K562 (cell line): ENCODE data around the gene SERPINE1. TPM values are rescaled to one million over a fixed set of nuclear protein-coding genes. Genes with fewer than 3 reads are reported as not detected.

Source experiments
- ATAC-seq: fragments of 200-7000 bp; cut with Tn5 transposase; 3 replicates; pipeline ENCODE4 v1.9.1; 2020; ENCODE audit warnings: moderate library complexity
- BruUV-seq: library from RNA; stranded (reverse); fragments of 400-500 nt; replicated peaks from 2 replicates; lab custom pipeline; 2021; lab: Mats Ljungman, UMichigan
- CTCF ChIA-PET: fragments of 300-600 bp; formaldehyde crosslinking; extraction: SDS; loops from one replicate; lab custom pipeline; 2021; ENCODE audit warnings: low intra/inter-chr PET ratio; lab: Yijun Ruan, JAX
- POLR2A ChIA-PET: fragments of 300-600, 350-650 bp; sonication (Branson Sonifier 250); formaldehyde crosslinking; extraction: SDS; loops from one replicate; lab custom pipeline; 2021; ENCODE audit warnings: antibody characterized with exemption, inconsistent platforms; lab: Yijun Ruan, JAX
- DNase-seq, 4 experiments: peaks; one replicate each; pipeline versions ENCODE4 v3.0.0 to v3.0.0-alpha.2; 2011 to 2018; ENCODE audit warnings: low spot score in 3 of 4, mixed read lengths in 3 of 4; ENCODE audit errors: extremely low read depth in 1 of 4
- FAIRE-seq: peaks from 2 replicates; lab custom pipeline; 2011; peaks lifted over from hg19 to GRCh38; lab: Jason Lieb, UNC
- H2AFZ ChIP-seq: 2 replicates; pipeline ENCODE4 v1.6.0; 2011; ENCODE audit warnings: low read depth, low read length, control low read depth, inconsistent platforms
- H3K27ac ChIP-seq: fragments of 200-600 bp; 3 replicates; pipeline ENCODE4 v1.8.0; 2011; ENCODE audit warnings: low read depth, mild to moderate bottlenecking, control low read depth, inconsistent platforms, low read length, moderate library complexity, mixed read lengths; ENCODE audit errors: extremely low read depth
- H3K27me3 ChIP-seq, 2 experiments: fragments of 300-600 bp in 1 of 2; 2 replicates in 1 of 2; 3 replicates in 1 of 2; pipeline versions ENCODE4 v1.6.0 to v1.8.0; 2011; ENCODE audit warnings: inconsistent platforms in 2 of 2, low read length in 2 of 2, mild to moderate bottlenecking in 1 of 2, mixed read lengths in 1 of 2, moderate library complexity in 1 of 2; ENCODE audit not compliant: control insufficient read depth in 2 of 2, insufficient read depth in 2 of 2
- H3K36me3 ChIP-seq: fragments of 300-600 bp; 3 replicates; pipeline ENCODE4 v1.8.0; 2011; ENCODE audit warnings: mild to moderate bottlenecking, low read length, inconsistent platforms; ENCODE audit not compliant: control insufficient read depth, insufficient read depth
- H3K4me1 ChIP-seq, 2 experiments: fragments of 200-600 bp in 1 of 2; replicated peaks in 1 of 2; 2 replicates in 1 of 2; 3 replicates in 1 of 2; pipeline versions ENCODE4 v1.5.1 to v1.8.0; 2011; ENCODE audit warnings: inconsistent platforms in 2 of 2, low read length in 2 of 2, mild to moderate bottlenecking in 1 of 2, mixed read lengths in 1 of 2, moderate library complexity in 1 of 2; ENCODE audit not compliant: control insufficient read depth in 2 of 2, insufficient read depth in 2 of 2
- H3K4me2 ChIP-seq: 2 replicates; pipeline ENCODE4 v1.6.1; 2011; ENCODE audit warnings: low read length, control low read depth, inconsistent platforms, mixed read lengths; ENCODE audit not compliant: insufficient read depth
- H3K4me3 ChIP-seq: fragments of 200-600 bp; sonication (generic), shearing (Covaris generic); 2 replicates; pipeline ENCODE4 v1.5.1; 2016; ENCODE audit warnings: control low read depth, inconsistent platforms
- H3K79me2 ChIP-seq: fragments of 200-600 bp; 3 replicates; pipeline ENCODE4 v1.8.0; 2011; ENCODE audit warnings: low read length, inconsistent platforms; ENCODE audit not compliant: control insufficient read depth, insufficient read depth
- H3K9ac ChIP-seq, 2 experiments: 2 replicates each; pipeline versions ENCODE4 v1.6.0 to v1.6.1; 2011; ENCODE audit warnings: low read depth in 2 of 2, low read length in 2 of 2, control low read depth in 1 of 2, inconsistent platforms in 1 of 2, mild to moderate bottlenecking in 1 of 2, mixed read lengths in 1 of 2; ENCODE audit not compliant: insufficient read depth in 1 of 2
- H3K9me1 ChIP-seq: one replicate; pipeline ENCODE4 v1.6.0; 2011; ENCODE audit warnings: inconsistent platforms, mild to moderate bottlenecking, low read length, moderate library complexity; ENCODE audit not compliant: control insufficient read depth, insufficient read depth
- H3K9me3 ChIP-seq: replicated peaks from 2 replicates; pipeline ENCODE4 v1.5.1; 2011; ENCODE audit warnings: low read depth, low read length, inconsistent platforms; ENCODE audit not compliant: control insufficient read depth, insufficient read depth
- H4K20me1 ChIP-seq: replicated peaks from 2 replicates; pipeline ENCODE4 v1.6.1; 2011; ENCODE audit warnings: low read length, inconsistent platforms, mixed read lengths; ENCODE audit not compliant: control insufficient read depth, insufficient read depth
- ARID1B ChIP-seq: fragments of 450-650 bp; IDR thresholded peaks from 2 replicates; pipeline ENCODE4 v1.6.1; 2016; ENCODE audit warnings: antibody characterized with exemption, mild to moderate bottlenecking, inconsistent platforms
- ILK ChIP-seq: fragments of 450-650 bp; IDR thresholded peaks from 2 replicates; pipeline ENCODE4 v1.6.1; 2016; ENCODE audit warnings: missing genetic modification characterization, low read depth, mild to moderate bottlenecking, missing compliant biosample characterization, moderate library complexity, borderline replicate concordance
- JUND ChIP-seq, 2 experiments: IDR thresholded peaks; 2 replicates in 1 of 2; 3 replicates in 1 of 2; pipeline ENCODE4 v1.6.1; 2011; ENCODE audit warnings: borderline replicate concordance in 2 of 2, low read depth in 2 of 2, low read length in 2 of 2, improper control_type of control experiment in 1 of 2, missing biosample characterization in 1 of 2, missing genetic modification characterization in 1 of 2, missing genetic modification reagents in 1 of 2
- MAZ ChIP-seq, 2 experiments: fragments of 450-650 bp in 1 of 2; sonication (generic) in 1 of 2; formaldehyde crosslinking; IDR thresholded peaks in 1 of 2; conservative IDR thresholded peaks in 1 of 2; 2 replicates each; pipeline versions ENCODE4 v1.4.0 to v1.5.0; 2020; ENCODE audit warnings: mild to moderate bottlenecking in 1 of 2, missing genetic modification reagents in 1 of 2
- WGBS: fragments of 100-300 bp; shearing (Covaris generic); methylation state at CpG from one replicate; pipeline ENCODE4 v1.1.6; 2016; ENCODE audit warnings: low coverage, mixed read lengths; ENCODE audit not compliant: insufficient coverage; ENCODE audit errors: missing lambda C conversion rate; 5-methylcytosine and 5-hydroxymethylcytosine counted together
- in situ Hi-C: fragments of 300-500 bp; cut with MboI; formaldehyde crosslinking; loops from 4 replicates; pipeline ENCODE4 v1.15.0; 2018; ENCODE audit warnings: inconsistent platforms, mixed read lengths
- intact Hi-C: fragments of 100-400 bp; cut with micrococcal nuclease; formaldehyde crosslinking; loops from 2 replicates; pipeline ENCODE4 v1.14.2; 2022
- polyA plus RNA-seq, 8 experiments: library from polyadenylated mRNA; depleted of rRNA in 4 of 8; stranded (reverse) in 5 of 8; unstranded in 3 of 8; fragments of >200 nt; fragmentation: Nextera tagmentation in 2 of 8; fragmentation: Illumina TruSeq in 1 of 8; extraction: Ambion mirVana in 2 of 8; extraction: Trizol in 1 of 8; gene quantifications; 2 replicates each; pipeline versions ENCODE4 v1.2.1 to v1.2.3, GENCODE V29; 2011 to 2014; ENCODE audit warnings: inconsistent platforms in 1 of 8, missing spikeins in 1 of 8
- total RNA-seq, 7 experiments: library from RNA; depleted of rRNA in 6 of 7; stranded (reverse); fragments of >200 nt in 6 of 7; fragmentation: Illumina TruSeq in 2 of 7; extraction: Trizol in 2 of 7; gene quantifications; 2 replicates each; pipeline versions ENCODE4 v1.2.1 to v1.2.3, GENCODE V29; 2011 to 2021; ENCODE audit warnings: low replicate concordance in 1 of 7
- TF ChIP-seq, protein P1 (sequence below): IDR thresholded peaks from 2 replicates; pipeline ENCODE4 v1.6.1; 2016; ENCODE audit warnings: missing genetic modification characterization, missing compliant biosample characterization
- TF ChIP-seq, protein P2 (sequence below): fragments of 450-650 bp; formaldehyde crosslinking; IDR thresholded peaks from 2 replicates; pipeline ENCODE4 v1.4.0; 2022; ENCODE audit warnings: missing genetic modification characterization

SERPINE1 gene
- total and polyA plus RNA-seq, 9 of the 15 experiments (the other 6 are each of a cell fraction or from before 2014, with no cell fraction given): 0.22 to 4.8 (median 0.91) TPM

DNA sequence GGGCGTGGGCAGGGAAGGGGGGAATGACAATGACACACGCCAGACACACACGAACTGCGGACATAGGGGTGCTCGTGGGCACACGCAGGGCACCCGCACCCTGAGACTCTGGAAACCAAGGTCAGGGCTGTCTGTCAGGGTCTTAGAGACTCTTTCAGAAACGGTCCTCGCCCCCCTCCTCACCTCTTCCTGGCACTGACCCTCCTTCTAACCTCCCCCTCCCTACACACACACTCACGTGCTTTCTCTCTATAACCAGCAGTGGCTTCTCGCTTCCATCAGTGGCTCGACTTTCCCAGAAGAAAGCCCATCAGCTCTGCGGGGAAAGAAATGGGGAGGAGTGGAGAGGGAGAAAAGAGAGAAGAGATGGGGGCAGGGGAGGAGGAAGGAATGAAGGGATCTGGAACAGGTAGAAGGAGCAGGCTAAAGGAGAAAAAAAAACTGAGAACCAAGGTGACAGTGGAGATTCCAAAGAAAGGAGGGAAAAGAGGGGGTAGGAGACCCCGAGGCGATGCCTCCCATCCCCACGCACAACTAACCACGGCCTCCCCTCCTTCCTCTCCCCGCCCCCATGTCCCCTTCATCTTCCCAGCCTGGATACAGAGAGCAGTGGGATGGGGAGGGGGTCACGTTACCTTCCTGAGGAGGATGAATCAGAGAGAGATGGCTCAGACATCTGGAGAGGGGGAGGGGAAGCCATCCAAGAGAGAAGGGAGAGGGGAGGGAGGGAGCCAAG, 40.2 kb downstream of the SERPINE1 start (continued):
- TF ChIP-seq JUND (IDR thresholded peaks at IDR 0.05; ENCODE audit: borderline replicate concordance, low read depth, low read length): peak; percentile 17; the same call in 1 of the 2 replicates
- TF ChIP-seq JUND (tag; IDR thresholded peaks at IDR 0.05; ENCODE audit: borderline replicate concordance, low read depth, low read length): no peak
- TF ChIP-seq, protein P1, sequence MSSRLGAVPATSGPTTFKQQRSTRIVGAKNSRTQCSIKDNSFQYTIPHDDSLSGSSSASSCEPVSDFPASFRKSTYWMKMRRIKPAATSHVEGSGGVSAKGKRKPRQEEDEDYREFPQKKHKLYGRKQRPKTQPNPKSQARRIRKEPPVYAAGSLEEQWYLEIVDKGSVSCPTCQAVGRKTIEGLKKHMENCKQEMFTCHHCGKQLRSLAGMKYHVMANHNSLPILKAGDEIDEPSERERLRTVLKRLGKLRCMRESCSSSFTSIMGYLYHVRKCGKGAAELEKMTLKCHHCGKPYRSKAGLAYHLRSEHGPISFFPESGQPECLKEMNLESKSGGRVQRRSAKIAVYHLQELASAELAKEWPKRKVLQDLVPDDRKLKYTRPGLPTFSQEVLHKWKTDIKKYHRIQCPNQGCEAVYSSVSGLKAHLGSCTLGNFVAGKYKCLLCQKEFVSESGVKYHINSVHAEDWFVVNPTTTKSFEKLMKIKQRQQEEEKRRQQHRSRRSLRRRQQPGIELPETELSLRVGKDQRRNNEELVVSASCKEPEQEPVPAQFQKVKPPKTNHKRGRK (tag): peak; percentile 42; the same call in 1 of the 2 replicates
- TF ChIP-seq MAZ (CRISPR knock-in tag; conservative IDR thresholded peaks at IDR 0.05 in 1 of 2, IDR thresholded peaks at IDR 0.05 in 1 of 2): no peak
- TF ChIP-seq ILK: no peak

DNA sequence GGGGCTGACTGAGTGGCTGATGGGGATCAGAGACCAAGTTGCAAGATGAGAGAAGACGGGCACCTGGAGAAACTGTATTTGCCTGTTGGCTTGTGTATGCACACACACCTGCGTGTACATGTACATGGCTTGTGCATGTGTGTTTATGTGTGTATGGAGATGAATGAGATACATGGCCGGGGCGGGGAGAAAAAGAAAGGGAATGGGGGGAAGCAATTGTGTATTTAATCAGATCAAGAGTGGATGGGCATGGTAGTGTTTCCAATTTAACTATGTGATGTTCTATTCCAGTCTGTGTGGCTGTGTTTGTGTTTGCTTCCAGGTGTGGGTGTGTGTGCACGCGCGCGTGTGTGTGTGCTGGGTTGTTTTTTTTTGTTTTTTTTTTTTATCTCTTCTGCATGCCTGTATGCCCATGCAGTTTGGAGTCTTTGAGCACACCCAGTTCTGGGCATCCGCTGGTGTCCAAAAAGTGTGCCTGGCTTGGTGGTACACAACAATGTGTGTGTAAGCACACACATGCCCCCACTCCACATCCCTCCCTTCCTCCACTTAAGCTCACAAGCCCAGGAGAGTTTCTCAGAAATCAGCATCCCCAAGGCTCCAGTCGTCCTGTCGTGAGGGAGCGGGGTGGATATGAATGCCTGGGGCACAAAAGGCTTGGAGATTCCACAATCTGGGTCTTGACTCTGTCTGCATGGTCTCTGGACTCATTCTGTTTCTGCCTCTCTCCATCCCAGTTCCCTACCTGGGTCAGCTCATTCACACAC, 40.9 kb downstream of the SERPINE1 start:
- in situ Hi-C loops: no loop called here

More for the DNA sequence above, 40.9 kb downstream of the SERPINE1 start:
- H3K4me2 ChIP-seq: no peak overlapping the region
- peaks cover 6% of the 10 kb centered on the region for H3K9me1 ChIP-seq
- H3K36me3 ChIP-seq: no peaks in the 10 kb centered on the region
- CTCF ChIA-PET: no interaction called here
- H3K27me3 ChIP-seq: peaks cover 24 to 45% of the 10 kb centered on the region in 2 experiments; a peak in 4 of 5 replicates
- no peak overlapping the region for H2AFZ ChIP-seq
- 0 out of 2 replicates have a peak, but pooled peaks have one; percentile 2 for TF ChIP-seq ARID1B
- TF ChIP-seq, protein P2, sequence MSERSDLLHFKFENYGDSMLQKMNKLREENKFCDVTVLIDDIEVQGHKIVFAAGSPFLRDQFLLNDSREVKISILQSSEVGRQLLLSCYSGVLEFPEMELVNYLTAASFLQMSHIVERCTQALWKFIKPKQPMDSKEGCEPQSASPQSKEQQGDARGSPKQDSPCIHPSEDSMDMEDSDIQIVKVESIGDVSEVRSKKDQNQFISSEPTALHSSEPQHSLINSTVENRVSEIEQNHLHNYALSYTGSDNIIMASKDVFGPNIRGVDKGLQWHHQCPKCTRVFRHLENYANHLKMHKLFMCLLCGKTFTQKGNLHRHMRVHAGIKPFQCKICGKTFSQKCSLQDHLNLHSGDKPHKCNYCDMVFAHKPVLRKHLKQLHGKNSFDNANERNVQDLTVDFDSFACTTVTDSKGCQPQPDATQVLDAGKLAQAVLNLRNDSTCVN (CRISPR knock-in tag): no peak
- FAIRE-seq (peak; percentile 23), ATAC-seq (no peak), DNase-seq (no peak)
- peaks cover 26% of the 10 kb centered on the region for H4K20me1 ChIP-seq
- H3K9ac ChIP-seq: no peak overlapping the region
- H3K4me3 ChIP-seq: no peak overlapping the region
- no peak overlapping the region for H3K27ac ChIP-seq
- H3K4me1 ChIP-seq: peaks cover 36 to 70% of the 10 kb centered on the region in 2 experiments
- H3K79me2 ChIP-seq: no peaks in the 10 kb centered on the region
- POLR2A ChIA-PET: interaction anchor here (0.5 kb wide), 1 partner anchor 46 kb away, joined by 4 read pairs; no protein-coding TSS in a partner anchor
- intact Hi-C loops: loop anchor here (2.0 kb wide), 1 partner anchor 23 kb away; no protein-coding TSS in a partner anchor
- 5% methylated on average over 12 of the region's 12 CpGs for WGBS
- BruUV-seq: no TSS peak
- H3K9me3 ChIP-seq: no peaks in the 10 kb centered on the region
